ENCODE measurements around the gene SLC9B1. TPM values are rescaled to one million over a fixed set of nuclear protein-coding genes. Genes with fewer than 3 reads are reported as not detected.
"Not testable (repeated sequence)": the region's sequence is repeated elsewhere in the genome, so short reads cannot be mapped to it uniquely, and the experiment has no call there.

The SLC9B1 gene
- total and polyA plus RNA-seq, 2 of the 13 experiments (the other 11 are each of a cell fraction or from before 2014, with no cell fraction given), result 0.17 to 0.20 TPM

GRCh38 chr4:102981005-102981404 is 38.5 kb downstream of the SLC9B1 start (continued):
- TF ChIP-seq PBX2 (CRISPR knock-in tag; IDR thresholded peaks at IDR 0.05) (no peak), GATA4 (IDR thresholded peaks at IDR 0.05; ENCODE audit: borderline replicate concordance, low read depth) (no peak), HMG20A (CRISPR knock-in tag; IDR thresholded peaks at IDR 0.05; ENCODE audit: borderline replicate concordance) (no peak), EEA1 (CRISPR knock-in tag; IDR thresholded peaks at IDR 0.05; ENCODE audit: borderline replicate concordance) (no peak), TMF1 (CRISPR knock-in tag; IDR thresholded peaks at IDR 0.05; ENCODE audit: low read depth) (no peak), ZNF788 (CRISPR knock-in tag; IDR thresholded peaks at IDR 0.05; ENCODE audit: borderline replicate concordance) (no peak)

GRCh38 chr4:102961813-102962212 is 57.7 kb downstream of the SLC9B1 start:
- DNase-seq (ENCODE audit: low spot score), result not testable (repeated sequence)

GRCh38 chr4:102959496-102959895 is 60.0 kb downstream of the SLC9B1 start:
- DNase-seq (ENCODE audit: low spot score), result no peak
- intact Hi-C loops (cut with micrococcal nuclease; ENCODE audit: unreplicated experiment) (no loop called here), in situ Hi-C loops (cut with HindIII; ENCODE audit: extremely low pct_ligation_motif_present, low pct_unique_long_range_greater_than_20kb) (no loop called here)
- ChIA-PET CTCF (ENCODE audit: low intra/inter-chr PET ratio, low total read pairs) (no interaction called here), POLR2A (no interaction called here)
- Histone ChIP-seq H3K9me3 (ENCODE audit: low read length) (no peaks in the 10 kb centered on the region), H3K4me1 (ENCODE audit: insufficient read depth, low read length) (no peaks in the 10 kb centered on the region), H3K79me2 (ENCODE audit: insufficient read depth, low read length) (no peaks in the 10 kb centered on the region), H3K27ac (ENCODE audit: extremely low read length, insufficient read depth, low read length) (no peak overlapping the region), H3K36me3 (replicated peaks in 1 of 2; ENCODE audit: control insufficient read depth in 1 of 2, insufficient read depth in 2 of 2, low read length in 2 of 2) (no peaks in the 10 kb centered on the region), H3K27me3 (ENCODE audit: control insufficient read depth in 1 of 2, insufficient read depth in 2 of 2, low read length in 2 of 2) (no peaks in the 10 kb centered on the region; a peak in 1 of 5 replicates), H4K20me1 (ENCODE audit: insufficient read depth, low read length) (no peaks in the 10 kb centered on the region), H2AFZ (ENCODE audit: low read length) (no peak overlapping the region), H3K4me3 (replicated peaks in 1 of 3; ENCODE audit: insufficient read depth in 1 of 3, low read depth in 2 of 3, low read length in 3 of 3) (no peak overlapping the region), H3K4me2 (ENCODE audit: low read depth, low read length) (no peak overlapping the region), H3K9ac (ENCODE audit: insufficient read depth, low read depth, low read length) (no peak overlapping the region)
- FAIRE-seq, result no peak
- no TSS peak for BruUV-seq (replicated peaks)
- 28% methylated on average over 3 of the region's 3 CpGs for WGBS (ENCODE audit: low lambda C conversion rate)
- no peak for ATAC-seq
- no peak for TF ChIP-seq RXRB (CRISPR knock-in tag; IDR thresholded peaks at IDR 0.05; ENCODE audit: borderline replicate concordance)
- TF ChIP-seq MYNN (CRISPR knock-in tag; IDR thresholded peaks at IDR 0.05; ENCODE audit: low read depth), result no peak
- TF ChIP-seq ZBTB8A (CRISPR knock-in tag; IDR thresholded peaks at IDR 0.05; ENCODE audit: borderline replicate concordance, low read depth), result no peak
- TF ChIP-seq ZNF362 (CRISPR knock-in tag; IDR thresholded peaks at IDR 0.05; ENCODE audit: borderline replicate concordance), result no peak
- no peak for TF ChIP-seq AKAP8 (CRISPR knock-in tag; IDR thresholded peaks at IDR 0.05)
- no peak for TF ChIP-seq HNF4G (IDR thresholded peaks at IDR 0.05; ENCODE audit: borderline replicate concordance, low read depth, low read length)
- TF ChIP-seq HNF4G (CRISPR knock-in tag; IDR thresholded peaks at IDR 0.05; ENCODE audit: borderline replicate concordance, low read depth), result no peak
- no peak for TF ChIP-seq SIN3B (IDR thresholded peaks at IDR 0.05; ENCODE audit: low read length)
- no peak for TF ChIP-seq ZFP1 (CRISPR knock-in tag; IDR thresholded peaks at IDR 0.05)
- no peak for TF ChIP-seq ZNF296 (CRISPR knock-in tag; conservative IDR thresholded peaks at IDR 0.05)
- no peak for TF ChIP-seq ZNF431 (CRISPR knock-in tag; IDR thresholded peaks at IDR 0.05; ENCODE audit: borderline replicate concordance, low read depth)
- TF ChIP-seq KAT2B (IDR thresholded peaks at IDR 0.05; ENCODE audit: borderline replicate concordance, low read depth, low read length), result no peak

More at GRCh38 chr4:102961813-102962212, 57.7 kb downstream of the SLC9B1 start:
- H3K79me2 ChIP-seq (ENCODE audit: insufficient read depth, low read length); in situ Hi-C loops (cut with HindIII; ENCODE audit: extremely low pct_ligation_motif_present, low pct_unique_long_range_greater_than_20kb); H2AFZ ChIP-seq (ENCODE audit: low read length); ATAC-seq; CTCF ChIA-PET (ENCODE audit: low intra/inter-chr PET ratio, low total read pairs); BruUV-seq (replicated peaks); intact Hi-C loops (cut with micrococcal nuclease; ENCODE audit: unreplicated experiment); H3K4me2 ChIP-seq (ENCODE audit: low read depth, low read length); H3K4me3 ChIP-seq (replicated peaks in 1 of 3; ENCODE audit: insufficient read depth in 1 of 3, low read depth in 2 of 3, low read length in 3 of 3); H3K27ac ChIP-seq (ENCODE audit: extremely low read length, insufficient read depth, low read length); POLR2A ChIA-PET; H3K27me3 ChIP-seq (ENCODE audit: control insufficient read depth in 1 of 2, insufficient read depth in 2 of 2, low read length in 2 of 2); H3K36me3 ChIP-seq (replicated peaks in 1 of 2; ENCODE audit: control insufficient read depth in 1 of 2, insufficient read depth in 2 of 2, low read length in 2 of 2); H3K9ac ChIP-seq (ENCODE audit: insufficient read depth, low read depth, low read length); FAIRE-seq; H3K4me1 ChIP-seq (ENCODE audit: insufficient read depth, low read length); H4K20me1 ChIP-seq (ENCODE audit: insufficient read depth, low read length); H3K9me3 ChIP-seq (ENCODE audit: low read length): not testable (repeated sequence)
- 34% methylated on average over 2 of the region's 2 CpGs for WGBS (ENCODE audit: low lambda C conversion rate)
